Calu3 (cell line): Measurements from ENCODE around the gene BMPR1B. TPM values are rescaled to one million over a fixed set of nuclear protein-coding genes. Genes with fewer than 3 reads are reported as not detected.

Experiments
- BruUV-seq: library from RNA; stranded (reverse); fragments of 400-500 nt; replicated peaks from 2 replicates; lab custom pipeline; 2021; lab: Mats Ljungman, UMichigan
- CTCF ChIA-PET: fragments of 300-600 bp; sonication (Branson Sonifier 250); formaldehyde crosslinking; loops from one replicate; lab custom pipeline; 2022; ENCODE audit warnings: antibody characterized with exemption; lab: Charles Lee
- DNase-seq: peaks from one replicate; pipeline ENCODE4 v3.0.0; 2022
- H3K27ac Mint-ChIP-seq: one replicate; pipeline ENCODE4 v1.8.0; 2022; ENCODE audit warnings: mixed read lengths; ENCODE audit not compliant: unreplicated experiment
- H3K27me3 Mint-ChIP-seq: one replicate; pipeline ENCODE4 v1.8.0; 2022; ENCODE audit warnings: mixed read lengths; ENCODE audit not compliant: unreplicated experiment
- H3K36me3 Mint-ChIP-seq: one replicate; pipeline ENCODE4 v1.8.0; 2022; ENCODE audit warnings: mild to moderate bottlenecking, moderate library complexity, mixed read lengths; ENCODE audit not compliant: insufficient read depth, unreplicated experiment
- H3K4me1 Mint-ChIP-seq: one replicate; pipeline ENCODE4 v1.8.0; 2022; ENCODE audit warnings: mild to moderate bottlenecking, low read depth, mixed read lengths; ENCODE audit not compliant: unreplicated experiment
- H3K4me3 Mint-ChIP-seq: one replicate; pipeline ENCODE4 v1.8.0; 2022; ENCODE audit warnings: mild to moderate bottlenecking, low read depth, moderate library complexity, mixed read lengths; ENCODE audit not compliant: unreplicated experiment
- H3K9me3 Mint-ChIP-seq: one replicate; pipeline ENCODE4 v1.8.0; 2022; ENCODE audit warnings: low read depth, mixed read lengths; ENCODE audit not compliant: unreplicated experiment
- intact Hi-C: fragments of 100-400 bp; cut with micrococcal nuclease; formaldehyde crosslinking; loops from one replicate; pipeline ENCODE4 v1.10.0; 2022; ENCODE audit not compliant: unreplicated experiment
- total RNA-seq: library from RNA; stranded (reverse); gene quantifications from 2 replicates; pipeline ENCODE4 v1.2.3, GENCODE V29; 2022
- TF ChIP-seq, protein P1 (sequence below): fragments of 200-600 bp; IDR thresholded peaks from one replicate; pipeline ENCODE4 v1.8.0; 2022; ENCODE audit warnings: antibody characterized with exemption; ENCODE audit not compliant: unreplicated experiment

The BMPR1B gene
- total RNA-seq, 1 experiment from 2014 or later: 9.2 TPM

DNA sequence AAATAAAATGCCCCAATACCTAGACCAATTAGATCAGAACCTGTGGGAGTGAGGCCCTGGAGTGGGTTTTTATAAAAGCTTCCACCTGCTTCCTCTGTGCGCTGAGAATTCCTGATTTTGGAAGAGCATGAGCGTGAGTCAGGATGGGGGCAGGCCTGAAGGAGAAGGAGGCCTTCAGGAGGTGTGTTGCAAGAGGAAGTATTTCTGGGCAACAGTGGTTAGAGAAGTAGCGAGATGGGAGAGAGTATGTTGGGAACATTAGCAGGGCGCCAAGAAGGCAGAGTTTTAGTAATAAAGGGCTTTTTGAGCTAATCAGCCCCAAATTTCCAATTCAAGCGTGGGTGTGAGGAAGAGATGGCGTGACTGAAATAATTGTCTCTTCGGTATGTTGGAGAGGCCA lies 441.2 kb downstream of the BMPR1B start:
- Mint-ChIP-seq H3K27ac (no peak overlapping the region), H3K27me3 (no peaks in the 10 kb centered on the region), H3K4me1 (no peaks in the 10 kb centered on the region), H3K9me3 (no peaks in the 10 kb centered on the region), H3K4me3 (no peak overlapping the region), H3K36me3 (no peaks in the 10 kb centered on the region)
- CTCF ChIA-PET: interaction anchor here (0.5 kb wide), 1 partner anchor 9 kb away, joined by 3 read pairs; no protein-coding TSS in a partner anchor
- DNase-seq: no peak
- TF ChIP-seq, protein P1, sequence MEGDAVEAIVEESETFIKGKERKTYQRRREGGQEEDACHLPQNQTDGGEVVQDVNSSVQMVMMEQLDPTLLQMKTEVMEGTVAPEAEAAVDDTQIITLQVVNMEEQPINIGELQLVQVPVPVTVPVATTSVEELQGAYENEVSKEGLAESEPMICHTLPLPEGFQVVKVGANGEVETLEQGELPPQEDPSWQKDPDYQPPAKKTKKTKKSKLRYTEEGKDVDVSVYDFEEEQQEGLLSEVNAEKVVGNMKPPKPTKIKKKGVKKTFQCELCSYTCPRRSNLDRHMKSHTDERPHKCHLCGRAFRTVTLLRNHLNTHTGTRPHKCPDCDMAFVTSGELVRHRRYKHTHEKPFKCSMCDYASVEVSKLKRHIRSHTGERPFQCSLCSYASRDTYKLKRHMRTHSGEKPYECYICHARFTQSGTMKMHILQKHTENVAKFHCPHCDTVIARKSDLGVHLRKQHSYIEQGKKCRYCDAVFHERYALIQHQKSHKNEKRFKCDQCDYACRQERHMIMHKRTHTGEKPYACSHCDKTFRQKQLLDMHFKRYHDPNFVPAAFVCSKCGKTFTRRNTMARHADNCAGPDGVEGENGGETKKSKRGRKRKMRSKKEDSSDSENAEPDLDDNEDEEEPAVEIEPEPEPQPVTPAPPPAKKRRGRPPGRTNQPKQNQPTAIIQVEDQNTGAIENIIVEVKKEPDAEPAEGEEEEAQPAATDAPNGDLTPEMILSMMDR: no peak
- intact Hi-C loops: no loop called here
- no TSS peak for BruUV-seq

DNA sequence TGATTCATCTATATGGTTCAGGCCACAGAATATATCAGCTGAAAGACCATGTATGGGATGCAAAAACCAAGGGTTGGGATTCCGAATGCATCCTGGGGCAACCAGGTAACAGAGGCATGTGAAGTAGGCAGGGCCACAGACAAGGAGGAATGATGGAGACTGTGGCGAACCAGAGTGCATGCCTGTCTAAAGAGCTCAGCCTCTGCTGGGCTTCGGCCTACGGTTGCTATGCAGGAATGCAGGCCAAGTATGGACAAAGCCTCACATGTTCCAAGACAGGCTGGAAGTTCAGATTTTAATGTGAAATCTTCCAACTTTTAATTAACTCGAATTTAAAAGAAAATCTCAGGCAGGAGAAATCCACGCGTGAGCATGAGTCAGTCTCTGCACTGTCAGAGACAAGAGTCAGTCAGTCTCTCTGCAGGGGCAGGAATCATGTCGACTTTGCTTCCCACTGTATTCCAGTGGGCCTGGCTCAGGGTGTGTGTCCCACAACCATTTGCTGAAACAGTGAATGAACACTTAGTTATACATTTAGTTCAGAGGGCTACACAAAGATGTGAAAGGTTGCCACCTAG lies 446.6 kb downstream of the BMPR1B start:
- Mint-ChIP-seq H3K27ac (no peak overlapping the region), H3K4me3 (no peak overlapping the region), H3K9me3 (no peaks in the 10 kb centered on the region), H3K36me3 (no peaks in the 10 kb centered on the region), H3K27me3 (no peaks in the 10 kb centered on the region), H3K4me1 (no peaks in the 10 kb centered on the region)
- TF ChIP-seq, protein P1: no peak
- no peak for DNase-seq
- no TSS peak for BruUV-seq
- intact Hi-C loops: no loop called here
- CTCF ChIA-PET: no interaction called here

DNA sequence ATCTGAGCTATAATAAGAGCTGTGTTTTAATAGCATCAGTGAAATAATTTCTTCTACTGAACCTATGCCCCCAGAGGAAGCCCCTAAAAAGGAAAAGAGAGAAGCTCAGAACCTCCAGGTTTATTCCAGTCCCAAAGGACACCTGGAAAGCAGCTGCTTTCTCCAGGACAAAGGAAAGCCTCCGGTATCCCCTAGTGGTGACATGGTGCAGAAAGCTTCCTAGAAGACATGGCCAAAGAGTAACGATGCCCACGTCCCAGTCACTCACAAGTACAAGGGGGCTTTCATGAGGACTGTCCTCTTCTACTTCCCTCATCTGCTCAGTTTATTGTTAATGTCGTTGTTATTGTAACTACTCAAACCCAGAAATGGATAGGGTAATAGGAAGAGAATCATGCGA lies 447.1 kb downstream of the BMPR1B start:
- intact Hi-C loops: no loop called here

More for the DNA sequence above, 447.1 kb downstream of the BMPR1B start:
- no peaks in the 10 kb centered on the region for H3K27me3 Mint-ChIP-seq
- no TSS peak for BruUV-seq
- peak; percentile 31 for DNase-seq
- H3K36me3 Mint-ChIP-seq: no peaks in the 10 kb centered on the region
- no peak overlapping the region for H3K4me3 Mint-ChIP-seq
- TF ChIP-seq, protein P1: peak; percentile 19
- no peaks in the 10 kb centered on the region for H3K4me1 Mint-ChIP-seq
- CTCF ChIA-PET: interaction anchor here (0.7 kb wide), 1 partner anchor 367 kb away, joined by 3 read pairs; no protein-coding TSS in a partner anchor
- no peak overlapping the region for H3K27ac Mint-ChIP-seq
- no peaks in the 10 kb centered on the region for H3K9me3 Mint-ChIP-seq
